Natural killer cell (primary cell): ENCODE measurements around the gene ALG5. TPM values are rescaled to one million over a fixed set of nuclear protein-coding genes. Genes with fewer than 3 reads are reported as not detected.

Experiments used
- ATAC-seq, 3 donors: fragments of 150-1000 bp in 2 of 3; fragments of 200-7000 bp in 1 of 3; cut with Tn5 transposase; 1 replicate in 1 of 3; 2 replicates in 2 of 3; pipeline ENCODE4 v1.10.0; 2021; ENCODE audit warnings: mild to moderate bottlenecking in 2 of 3, moderate library complexity in 2 of 3
- DNase-seq, 2 donors: peaks; one replicate each; pipeline versions ENCODE4 v3.0.0 to v3.0.0-alpha.2; 2013 to 2021; ENCODE audit warnings: mixed read lengths in 1 of 2
- H3K27ac ChIP-seq: one replicate; pipeline ENCODE4 v1.5.1; 2013; ENCODE audit warnings: mild to moderate bottlenecking, low read length
- H3K27me3 ChIP-seq: one replicate; pipeline ENCODE4 v1.6.1; 2013; ENCODE audit warnings: low read length; ENCODE audit not compliant: control insufficient read depth, insufficient read depth
- H3K36me3 ChIP-seq: one replicate; pipeline ENCODE4 v1.6.1; 2013; ENCODE audit warnings: low read length; ENCODE audit not compliant: control insufficient read depth, insufficient read depth
- H3K4me1 ChIP-seq: one replicate; pipeline ENCODE4 v1.6.1; 2013; ENCODE audit warnings: low read length; ENCODE audit not compliant: control insufficient read depth, insufficient read depth
- H3K4me3 ChIP-seq: one replicate; pipeline ENCODE4 v1.5.1; 2013; ENCODE audit warnings: low read length
- H3K9me3 ChIP-seq: one replicate; pipeline ENCODE4 v1.6.1; 2013; ENCODE audit warnings: low read length; ENCODE audit not compliant: control insufficient read depth, insufficient read depth
- H3K27ac Mint-ChIP-seq, 2 donors: one replicate each; pipeline ENCODE4 v1.8.0; 2022; ENCODE audit warnings: mild to moderate bottlenecking in 2 of 2, mixed read lengths in 2 of 2, moderate library complexity in 1 of 2
- H3K27me3 Mint-ChIP-seq, 2 donors: one replicate each; pipeline ENCODE4 v1.8.0; 2022; ENCODE audit warnings: low read depth in 2 of 2, mixed read lengths in 2 of 2
- H3K36me3 Mint-ChIP-seq: one replicate; pipeline ENCODE4 v1.8.0; 2022; ENCODE audit warnings: mixed read lengths
- H3K4me1 Mint-ChIP-seq, 2 donors: one replicate each; pipeline ENCODE4 v1.8.0; 2022; ENCODE audit warnings: mixed read lengths in 2 of 2
- H3K4me3 Mint-ChIP-seq: one replicate; pipeline ENCODE4 v1.8.0; 2022; ENCODE audit warnings: mild to moderate bottlenecking, moderate library complexity, mixed read lengths
- H3K9me3 Mint-ChIP-seq, 2 donors: one replicate each; pipeline ENCODE4 v1.8.0; 2022; ENCODE audit warnings: mixed read lengths in 2 of 2
- CTCF ChIP-seq: fragments of 200-600 bp; IDR thresholded peaks from one replicate; pipeline ENCODE4 v1.8.0; 2022; ENCODE audit warnings: antibody characterized with exemption
- WGBS: methylation state at CpG from one replicate; pipeline ENCODE4 v1.1.7; 2013; ENCODE audit warnings: missing lambda C conversion rate; ENCODE audit not compliant: insufficient coverage; 5-methylcytosine and 5-hydroxymethylcytosine counted together
- intact Hi-C: fragments of 100-400 bp; cut with micrococcal nuclease; formaldehyde crosslinking; loops from one replicate; pipeline ENCODE4 v1.14.2; 2022
- total RNA-seq, 4 donors: library from RNA; stranded (reverse); fragments of 120-200 nt in 1 of 4; gene quantifications; one replicate each; pipeline versions ENCODE4 v1.2.3 to v1.2.4, GENCODE V29; 2013 to 2022

ALG5 gene
- total RNA-seq, 3 donors from 2014 or later (not counting 1 experiment from before 2014, with no cell fraction given) = 20.2 to 25.0 (median 24.5) TPM

- H3K9me3 ChIP-seq = no peaks in the 10 kb centered on the region
- peaks cover 30% of the 10 kb centered on the region for H3K36me3 ChIP-seq
- ATAC-seq (no peak), DNase-seq (no peak)
- Mint-ChIP-seq H3K27me3 (no peaks in the 10 kb centered on the region), H3K36me3 (peaks cover 14% of the 10 kb centered on the region), H3K27ac (no peak overlapping the region), H3K9me3 (no peaks in the 10 kb centered on the region), H3K4me1 (peaks cover 0 to 5% of the 10 kb centered on the region in 2 donors), H3K4me3 (no peak overlapping the region)
- TF ChIP-seq CTCF = no peak
- no peaks in the 10 kb centered on the region for H3K4me1 ChIP-seq
- no peak overlapping the region for H3K4me3 ChIP-seq
- H3K27ac ChIP-seq = no peak overlapping the region
- H3K27me3 ChIP-seq = no peaks in the 10 kb centered on the region
- intact Hi-C loops = no loop called here
- WGBS = 91% methylated on average over 4 of the region's 4 CpGs
Measured at GRCh38 chr13:36950330-36950729, 48.8 kb downstream of the ALG5 start.

DNA sequence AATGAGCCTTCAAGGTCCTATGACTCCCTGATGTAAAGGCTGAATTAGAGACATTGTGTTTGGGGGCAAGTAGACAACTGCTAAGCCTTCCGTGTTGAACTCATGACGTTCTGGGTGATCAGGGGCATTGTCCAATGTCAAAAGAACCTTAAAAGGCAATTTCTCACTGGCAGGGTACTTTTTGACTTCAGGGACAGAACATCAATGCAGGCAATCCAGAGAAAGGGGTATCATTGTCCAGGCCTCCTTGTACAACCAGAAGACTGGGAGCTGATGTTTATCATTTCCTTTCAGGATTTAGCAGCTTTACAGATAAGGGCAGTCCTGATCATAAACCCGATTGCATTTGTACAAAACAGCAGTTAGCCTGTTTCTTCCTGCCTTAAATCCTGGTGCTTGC lies 54.1 kb downstream of the ALG5 start:
- Mint-ChIP-seq H3K36me3 (peaks cover 14% of the 10 kb centered on the region), H3K9me3 (no peaks in the 10 kb centered on the region), H3K27me3 (peaks cover 0 to 3% of the 10 kb centered on the region in 2 donors), H3K27ac (peak overlapping the region in 1 of 2 donors; percentile 5), H3K4me1 (no peaks in the 10 kb centered on the region), H3K4me3 (no peak overlapping the region)
- no peak for DNase-seq
- no peak for ATAC-seq
- no peak for TF ChIP-seq CTCF
- Histone ChIP-seq H3K27me3 (no peaks in the 10 kb centered on the region), H3K36me3 (peaks cover 12% of the 10 kb centered on the region), H3K9me3 (no peaks in the 10 kb centered on the region), H3K4me3 (no peak overlapping the region), H3K27ac (no peak overlapping the region), H3K4me1 (no peaks in the 10 kb centered on the region)
- intact Hi-C loops = no loop called here
- 53% methylated on average over 3 of the region's 3 CpGs for WGBS

DNA sequence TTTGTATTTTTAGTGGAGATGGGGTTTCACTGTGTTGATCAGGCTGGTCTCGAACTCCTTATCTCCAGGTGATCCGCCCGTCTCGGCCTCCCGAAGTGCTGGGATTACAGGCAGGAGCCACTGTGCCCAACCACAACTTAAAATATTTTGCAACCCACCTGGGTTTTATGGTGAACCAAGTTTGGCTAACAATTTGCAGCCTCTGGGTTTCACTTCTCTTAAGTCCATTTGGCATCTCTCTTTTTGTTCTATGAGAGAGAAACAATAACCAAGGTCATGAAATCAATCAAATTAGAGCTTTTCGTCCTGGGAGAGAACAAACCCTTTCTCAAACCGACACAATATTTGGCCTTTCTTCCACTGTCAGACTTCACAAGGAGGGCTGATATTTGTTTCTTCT lies 73.5 kb downstream of the ALG5 start:
- intact Hi-C loops = no loop called here
- H3K36me3 Mint-ChIP-seq = no peaks in the 10 kb centered on the region
- peaks cover 22 to 42% of the 10 kb centered on the region in 2 donors for H3K27me3 Mint-ChIP-seq
- no peaks in the 10 kb centered on the region for H3K4me1 Mint-ChIP-seq
- H3K27ac Mint-ChIP-seq = no peak overlapping the region
- Histone ChIP-seq H3K4me1 (no peaks in the 10 kb centered on the region), H3K9me3 (no peaks in the 10 kb centered on the region), H3K36me3 (no peaks in the 10 kb centered on the region), H3K4me3 (no peak overlapping the region), H3K27me3 (no peaks in the 10 kb centered on the region), H3K27ac (no peak overlapping the region)
- ATAC-seq (no peak), DNase-seq (no peak)
- no peak for TF ChIP-seq CTCF
- H3K9me3 Mint-ChIP-seq = no peaks in the 10 kb centered on the region
- 73% methylated on average over 7 of the region's 7 CpGs for WGBS
- no peak overlapping the region for H3K4me3 Mint-ChIP-seq

DNA sequence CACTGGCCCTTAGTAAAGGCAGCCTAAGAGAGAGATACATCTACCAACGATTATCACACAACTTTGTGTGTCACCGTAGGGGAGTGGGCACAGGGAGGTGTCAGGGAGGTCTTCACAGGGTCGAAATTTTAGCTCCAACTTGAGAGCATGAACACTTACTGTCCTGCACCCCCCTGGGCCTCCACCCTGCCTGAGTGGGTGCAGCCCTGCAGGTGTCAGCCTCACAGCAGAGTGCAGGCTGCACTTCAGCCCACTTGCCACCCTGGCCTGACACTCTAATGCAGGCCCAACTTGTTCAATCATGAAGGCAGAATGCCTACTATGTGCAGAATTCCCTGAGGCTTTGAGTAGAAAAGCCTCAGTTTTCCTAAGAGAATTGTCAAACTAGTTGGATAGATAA lies 75.1 kb downstream of the ALG5 start:
- no peak overlapping the region for H3K4me3 Mint-ChIP-seq
- peaks cover 4% of the 10 kb centered on the region for H3K4me1 ChIP-seq
- DNase-seq = no peak
- H3K27me3 ChIP-seq = peaks cover 4% of the 10 kb centered on the region
- no peaks in the 10 kb centered on the region for H3K4me1 Mint-ChIP-seq
- H3K27me3 Mint-ChIP-seq = peaks cover 27 to 47% of the 10 kb centered on the region in 2 donors
- no peaks in the 10 kb centered on the region for H3K9me3 Mint-ChIP-seq
- H3K9me3 ChIP-seq = no peaks in the 10 kb centered on the region
- intact Hi-C loops = no loop called here
- H3K36me3 Mint-ChIP-seq = no peaks in the 10 kb centered on the region
- no peak for ATAC-seq
- no peak overlapping the region for H3K27ac Mint-ChIP-seq
- WGBS = 80% methylated on average over 3 of the region's 3 CpGs
- no peak for TF ChIP-seq CTCF
- H3K27ac ChIP-seq = no peak overlapping the region
- no peak overlapping the region for H3K4me3 ChIP-seq
- no peaks in the 10 kb centered on the region for H3K36me3 ChIP-seq
